ENCODE measurements around the gene TDRD15.

DNA sequence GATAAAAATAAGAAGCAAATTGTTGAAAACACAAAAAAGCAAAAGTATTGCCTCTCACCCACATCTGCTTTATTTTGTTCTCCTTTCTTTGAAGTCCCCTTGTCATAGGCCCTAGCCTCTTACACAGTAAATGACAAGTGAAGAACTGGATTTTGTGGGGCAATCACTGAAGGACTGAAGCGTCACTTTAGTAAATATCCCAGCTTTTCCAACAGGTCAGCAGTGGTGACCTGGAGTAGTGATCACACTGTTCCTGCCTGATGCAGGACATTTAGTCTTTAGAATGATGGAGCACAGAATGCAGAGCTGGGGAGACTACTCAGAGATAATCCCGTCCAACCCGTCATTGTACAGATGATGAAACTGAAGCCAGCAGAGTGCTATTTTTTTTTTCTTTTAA is 28.1 kb upstream of the TDRD15 start:
- TF ChIP-seq, protein P1, sequence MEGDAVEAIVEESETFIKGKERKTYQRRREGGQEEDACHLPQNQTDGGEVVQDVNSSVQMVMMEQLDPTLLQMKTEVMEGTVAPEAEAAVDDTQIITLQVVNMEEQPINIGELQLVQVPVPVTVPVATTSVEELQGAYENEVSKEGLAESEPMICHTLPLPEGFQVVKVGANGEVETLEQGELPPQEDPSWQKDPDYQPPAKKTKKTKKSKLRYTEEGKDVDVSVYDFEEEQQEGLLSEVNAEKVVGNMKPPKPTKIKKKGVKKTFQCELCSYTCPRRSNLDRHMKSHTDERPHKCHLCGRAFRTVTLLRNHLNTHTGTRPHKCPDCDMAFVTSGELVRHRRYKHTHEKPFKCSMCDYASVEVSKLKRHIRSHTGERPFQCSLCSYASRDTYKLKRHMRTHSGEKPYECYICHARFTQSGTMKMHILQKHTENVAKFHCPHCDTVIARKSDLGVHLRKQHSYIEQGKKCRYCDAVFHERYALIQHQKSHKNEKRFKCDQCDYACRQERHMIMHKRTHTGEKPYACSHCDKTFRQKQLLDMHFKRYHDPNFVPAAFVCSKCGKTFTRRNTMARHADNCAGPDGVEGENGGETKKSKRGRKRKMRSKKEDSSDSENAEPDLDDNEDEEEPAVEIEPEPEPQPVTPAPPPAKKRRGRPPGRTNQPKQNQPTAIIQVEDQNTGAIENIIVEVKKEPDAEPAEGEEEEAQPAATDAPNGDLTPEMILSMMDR (IDR thresholded peaks at IDR 0.05) = no peak
- TF ChIP-seq POLR2A (IDR thresholded peaks at IDR 0.05) = no peak

Measured in tibial nerve (tissue), 3 donors.